PC-9 (cell line): ENCODE data around the gene C13orf46. TPM values are rescaled to one million over a fixed set of nuclear protein-coding genes. Genes with fewer than 3 reads are reported as not detected.

Experiments used
- BruUV-seq: library from RNA; stranded (reverse); fragments of 400-500 nt; replicated peaks from 2 replicates; lab custom pipeline; 2021; lab: Mats Ljungman, UMichigan
- CTCF ChIA-PET: fragments of 300-600 bp; sonication (Branson Sonifier 250); formaldehyde crosslinking; loops from one replicate; lab custom pipeline; 2022; ENCODE audit warnings: antibody characterized with exemption; lab: Charles Lee
- POLR2A ChIA-PET: fragments of 300-600 bp; sonication (Branson Sonifier 250); formaldehyde crosslinking; loops from one replicate; lab custom pipeline; 2022; ENCODE audit warnings: antibody characterized with exemption; ENCODE audit not compliant: unreplicated experiment; lab: Charles Lee
- DNase-seq, 2 experiments: peaks; one replicate each; pipeline versions ENCODE4 v3.0.0 to v3.0.0-alpha.2; 2015 to 2022; ENCODE audit warnings: mixed read lengths in 1 of 2
- H2AFZ ChIP-seq: fragments of 200-600 bp; sonication (generic); 2 replicates; pipeline ENCODE4 v1.8.1; 2017; ENCODE audit warnings: antibody characterized with exemption
- H3F3A ChIP-seq: fragments of 200-600 bp; sonication (generic); 2 replicates; pipeline ENCODE4 v1.8.1; 2017; ENCODE audit warnings: antibody characterized with exemption, mild to moderate bottlenecking, low read depth; ENCODE audit not compliant: insufficient read depth
- H3K27ac ChIP-seq: fragments of 200-600 bp; sonication (generic); 2 replicates; pipeline ENCODE4 v1.6.1; 2016; ENCODE audit warnings: mixed run types
- H3K27me3 ChIP-seq: fragments of 200-600 bp; sonication (generic); 2 replicates; pipeline ENCODE4 v1.6.1; 2016; ENCODE audit warnings: low read depth, mixed run types; ENCODE audit not compliant: insufficient read depth
- H3K36me3 ChIP-seq: fragments of 200-600 bp; sonication (generic); 2 replicates; pipeline ENCODE4 v1.6.1; 2016; ENCODE audit warnings: low read depth, mixed run types
- H3K4me1 ChIP-seq: fragments of 200-600 bp; sonication (generic); replicated peaks from 2 replicates; pipeline ENCODE4 v1.6.1; 2016; ENCODE audit warnings: mixed run types; ENCODE audit not compliant: insufficient read depth
- H3K4me2 ChIP-seq: fragments of 200-600 bp; sonication (generic); 2 replicates; pipeline ENCODE4 v1.6.1; 2017; ENCODE audit warnings: mixed run types
- H3K4me3 ChIP-seq: fragments of 200-600 bp; sonication (generic); 2 replicates; pipeline ENCODE4 v1.6.1; 2016; ENCODE audit warnings: mixed run types
- H3K79me2 ChIP-seq: fragments of 200-600 bp; sonication (generic); 2 replicates; pipeline ENCODE4 v1.6.1; 2017; ENCODE audit warnings: low read depth, mixed run types
- H3K9me2 ChIP-seq: fragments of 200-600 bp; sonication (generic); 2 replicates; pipeline ENCODE4 v1.8.1; 2017; ENCODE audit warnings: mild to moderate bottlenecking; ENCODE audit not compliant: insufficient read depth
- H3K9me3 ChIP-seq: fragments of 200-600 bp; sonication (generic); 2 replicates; pipeline ENCODE4 v1.8.1; 2016; ENCODE audit warnings: low read depth; ENCODE audit not compliant: insufficient read depth
- H4K20me1 ChIP-seq: fragments of 200-600 bp; sonication (generic); 2 replicates; pipeline ENCODE4 v1.8.1; 2017; ENCODE audit not compliant: insufficient read depth
- EZH2 ChIP-seq: fragments of 200-600 bp; sonication (generic); IDR thresholded peaks from 2 replicates; pipeline ENCODE4 v1.8.0; 2017; ENCODE audit warnings: antibody characterized with exemption, low read depth
- intact Hi-C: fragments of 100-400 bp; cut with micrococcal nuclease; formaldehyde crosslinking; loops from one replicate; pipeline ENCODE4 v1.10.0; 2022; ENCODE audit not compliant: unreplicated experiment
- total RNA-seq: library from RNA; stranded (reverse); gene quantifications from 2 replicates; pipeline ENCODE4 v1.2.3, GENCODE V29; 2021
- TF ChIP-seq, protein P1 (sequence below): fragments of 200-600 bp; sonication (generic); conservative IDR thresholded peaks from 2 replicates; pipeline ENCODE4 v1.6.1; 2017; ENCODE audit warnings: mixed run types, antibody characterized with exemption, mild to moderate bottlenecking, moderate library complexity

Gene C13orf46
- total RNA-seq, 1 experiment from 2014 or later: 1.5 TPM

DNA sequence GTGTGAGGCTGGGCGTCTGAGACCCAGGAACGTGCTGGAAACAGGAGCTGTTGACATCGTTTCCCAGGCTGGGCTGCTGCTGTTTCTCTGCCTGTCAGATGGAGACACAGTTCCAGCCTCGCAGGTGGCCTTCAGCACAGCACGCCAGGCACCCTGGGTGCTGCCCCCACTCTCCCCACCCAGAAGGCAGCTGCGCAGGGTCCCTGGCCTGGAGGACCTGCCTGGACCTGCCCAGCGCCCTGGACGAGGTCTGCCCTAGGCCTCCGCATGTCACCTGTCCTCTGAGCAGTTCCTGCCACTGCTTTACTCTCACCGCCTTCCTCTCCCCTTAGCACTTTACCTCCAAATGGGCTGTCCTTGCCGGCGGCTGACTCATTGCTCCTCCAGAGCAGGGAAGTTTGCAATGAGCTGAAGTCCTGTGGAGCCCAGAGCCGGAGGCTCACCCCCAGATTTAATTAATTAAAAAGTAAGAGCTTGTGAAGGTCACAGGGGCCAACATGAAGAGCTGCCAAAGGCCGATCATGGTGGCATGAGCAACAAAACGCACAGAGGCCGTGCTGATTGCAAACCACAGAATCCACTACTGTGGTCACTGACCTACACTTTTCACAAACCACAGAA, 32.2 kb downstream of the C13orf46 start:
- Histone ChIP-seq H3K4me3 (no peak overlapping the region), H3K36me3 (no peaks in the 10 kb centered on the region), H3F3A (peaks cover 8% of the 10 kb centered on the region; the same call in 1 of the 2 replicates), H3K27me3 (peaks cover 24% of the 10 kb centered on the region), H3K79me2 (no peaks in the 10 kb centered on the region), H3K9me2 (no peaks in the 10 kb centered on the region), H3K27ac (no peak overlapping the region), H2AFZ (no peak overlapping the region), H3K9me3 (no peaks in the 10 kb centered on the region), H4K20me1 (no peaks in the 10 kb centered on the region), H3K4me1 (peaks cover 10% of the 10 kb centered on the region), H3K4me2 (peak overlapping the region; percentile 29; the same call in 1 of the 2 replicates)
- intact Hi-C loops: loop anchor here (5.0 kb wide), 1 partner anchor 109 kb away; no protein-coding TSS in a partner anchor
- ChIA-PET POLR2A (interaction anchor here (0.6 kb wide), 1 partner anchor 104 kb away, joined by 3 read pairs; no protein-coding TSS in a partner anchor), CTCF (no interaction called here)
- BruUV-seq: no TSS peak
- TF ChIP-seq, protein P1, sequence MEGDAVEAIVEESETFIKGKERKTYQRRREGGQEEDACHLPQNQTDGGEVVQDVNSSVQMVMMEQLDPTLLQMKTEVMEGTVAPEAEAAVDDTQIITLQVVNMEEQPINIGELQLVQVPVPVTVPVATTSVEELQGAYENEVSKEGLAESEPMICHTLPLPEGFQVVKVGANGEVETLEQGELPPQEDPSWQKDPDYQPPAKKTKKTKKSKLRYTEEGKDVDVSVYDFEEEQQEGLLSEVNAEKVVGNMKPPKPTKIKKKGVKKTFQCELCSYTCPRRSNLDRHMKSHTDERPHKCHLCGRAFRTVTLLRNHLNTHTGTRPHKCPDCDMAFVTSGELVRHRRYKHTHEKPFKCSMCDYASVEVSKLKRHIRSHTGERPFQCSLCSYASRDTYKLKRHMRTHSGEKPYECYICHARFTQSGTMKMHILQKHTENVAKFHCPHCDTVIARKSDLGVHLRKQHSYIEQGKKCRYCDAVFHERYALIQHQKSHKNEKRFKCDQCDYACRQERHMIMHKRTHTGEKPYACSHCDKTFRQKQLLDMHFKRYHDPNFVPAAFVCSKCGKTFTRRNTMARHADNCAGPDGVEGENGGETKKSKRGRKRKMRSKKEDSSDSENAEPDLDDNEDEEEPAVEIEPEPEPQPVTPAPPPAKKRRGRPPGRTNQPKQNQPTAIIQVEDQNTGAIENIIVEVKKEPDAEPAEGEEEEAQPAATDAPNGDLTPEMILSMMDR: no peak
- TF ChIP-seq EZH2: no peak
- peak; percentile 63 to 75 for DNase-seq

DNA sequence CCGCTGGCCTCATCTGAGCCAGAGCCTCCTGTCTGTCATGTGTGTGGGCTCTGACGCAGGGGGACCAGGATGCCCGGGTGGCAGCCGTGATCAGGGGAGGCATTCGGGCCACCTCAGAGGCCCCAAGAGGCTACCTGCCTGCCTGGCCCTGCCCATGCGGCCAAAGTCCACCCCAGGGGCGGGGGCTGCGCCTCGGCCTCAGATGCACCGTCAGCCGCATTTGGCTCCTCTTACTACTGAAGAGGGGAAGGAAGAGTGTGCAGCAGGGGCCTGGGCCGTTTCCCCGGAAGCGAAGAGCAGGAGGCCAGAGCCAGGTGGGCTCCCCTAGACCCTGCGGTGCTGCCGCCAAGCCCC, 34.0 kb downstream of the C13orf46 start:
- no peak for DNase-seq
- ChIA-PET CTCF (no interaction called here), POLR2A (no interaction called here)
- Histone ChIP-seq H3K9me2 (no peaks in the 10 kb centered on the region), H3F3A (peaks cover 8% of the 10 kb centered on the region; the same call in 1 of the 2 replicates), H4K20me1 (no peaks in the 10 kb centered on the region), H3K4me3 (no peak overlapping the region), H3K27ac (no peak overlapping the region), H3K9me3 (no peaks in the 10 kb centered on the region), H3K27me3 (peaks cover 41% of the 10 kb centered on the region), H3K4me1 (peaks cover 10% of the 10 kb centered on the region), H3K36me3 (no peaks in the 10 kb centered on the region), H2AFZ (no peak overlapping the region), H3K79me2 (no peaks in the 10 kb centered on the region), H3K4me2 (no peak overlapping the region)
- TF ChIP-seq EZH2: no peak
- TF ChIP-seq, protein P1: no peak
- intact Hi-C loops: loop anchor here (5.0 kb wide), 1 partner anchor 108 kb away; no protein-coding TSS in a partner anchor
- BruUV-seq: no TSS peak

DNA sequence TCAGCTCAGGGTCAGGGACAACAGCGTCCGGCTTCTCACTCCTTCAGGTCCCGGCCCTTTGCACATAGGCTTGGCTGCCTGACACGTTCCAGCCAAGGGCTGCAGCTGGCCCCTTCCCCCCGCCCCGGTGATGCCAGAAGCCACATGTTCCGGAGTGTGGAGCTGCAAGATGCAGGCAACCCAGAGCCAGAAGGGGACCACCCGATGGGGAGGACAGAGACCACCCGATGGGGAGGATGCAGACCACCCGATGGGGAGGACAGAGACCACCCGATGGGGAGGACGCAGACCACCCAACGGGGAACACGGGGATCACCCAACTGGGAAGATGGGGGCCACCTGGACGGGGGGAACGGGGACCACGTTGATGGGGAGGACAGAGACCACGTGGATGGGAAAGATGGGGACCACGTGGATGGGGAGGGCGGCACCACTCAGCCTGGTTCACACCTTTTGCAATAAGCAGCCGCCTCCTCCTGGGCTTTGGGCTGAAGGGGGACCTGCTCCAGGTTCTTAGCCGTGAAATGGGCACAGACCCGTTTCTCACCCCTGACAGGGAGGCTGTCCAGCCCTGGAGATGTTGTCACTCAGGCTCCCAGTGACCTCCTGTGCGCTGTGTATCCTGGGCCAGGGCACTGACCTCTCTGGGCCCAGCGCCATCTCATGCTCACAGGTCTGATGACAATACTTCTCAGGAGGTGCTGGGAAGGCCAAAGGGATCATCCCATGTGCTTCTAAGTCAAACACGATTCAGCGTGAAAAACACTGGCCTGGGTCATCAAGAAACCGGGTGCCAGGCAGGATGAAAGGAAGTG, 34.5 kb downstream of the C13orf46 start:
- POLR2A ChIA-PET: no interaction called here
- Histone ChIP-seq H3K4me3 (no peak overlapping the region), H3K27ac (no peak overlapping the region), H3K9me2 (no peaks in the 10 kb centered on the region), H3F3A (peaks cover 8% of the 10 kb centered on the region; the same call in 1 of the 2 replicates), H3K27me3 (peaks cover 41% of the 10 kb centered on the region), H3K9me3 (no peaks in the 10 kb centered on the region), H3K36me3 (no peaks in the 10 kb centered on the region), H3K79me2 (no peaks in the 10 kb centered on the region), H2AFZ (no peak overlapping the region), H3K4me1 (peaks cover 10% of the 10 kb centered on the region), H4K20me1 (no peaks in the 10 kb centered on the region), H3K4me2 (no peak overlapping the region)
- TF ChIP-seq, protein P1: no peak
- no peak for TF ChIP-seq EZH2
- intact Hi-C loops: no loop called here
- CTCF ChIA-PET: interaction anchor here (0.6 kb wide), 1 partner anchor 379 kb away, joined by 3 read pairs; no protein-coding TSS in a partner anchor
- BruUV-seq: no TSS peak
- DNase-seq: no peak
